ENCODE results near the gene OR4C46.
"Not testable (repeated sequence)": the region's sequence is repeated elsewhere in the genome, so short reads cannot be mapped to it uniquely, and the experiment has no call there.

OR4C46 gene

GRCh38 chr11:54603898-54604297 lies at the start of gene OR4C46:
TSS of gene OR4C46 (minus strand) at chr11:54603998. CDS start at chr11:54603998, 0 bp downstream.
- DNase-seq (ENCODE audit: extremely low spot score, insufficient read length, low read depth) (no peak), FAIRE-seq (no peak)

GRCh38 chr11:54645606-54646005 lies 41.8 kb upstream of the OR4C46 start:
- DNase-seq (ENCODE audit: extremely low spot score, insufficient read length, low read depth); FAIRE-seq: not testable (repeated sequence)

GRCh38 chr11:54561439-54561838 lies 42.4 kb downstream of the OR4C46 start:
- not testable (repeated sequence) for FAIRE-seq; DNase-seq (ENCODE audit: extremely low spot score, insufficient read length, low read depth)

- FAIRE-seq: no peak
- DNase-seq (ENCODE audit: extremely low spot score, insufficient read length, low read depth): no peak
These were observed 44.9 kb downstream of the OR4C46 start for GRCh38 chr11:54558919-54559318.

GRCh38 chr11:54558407-54558806 lies 45.4 kb downstream of the OR4C46 start:
- no peak for FAIRE-seq
- no peak for DNase-seq (ENCODE audit: extremely low spot score, insufficient read length, low read depth)

Data from GM18507 (cell line).